NCI-H748 treated with DMSO at 0.1 percent for 48 hours (cell line): ENCODE data around the gene CELA3A.
A peak's percentile ranks its signal among the peaks of the same experiment; 100 is the strongest.
"Not testable (repeated sequence)": the region's sequence is repeated elsewhere in the genome, so short reads cannot be mapped to it uniquely, and the experiment has no call there.

ENCODE experiments used
- DNase-seq: peaks from one replicate; lab custom pipeline; 2025; lab: John Stamatoyannopoulos, UW

CELA3A gene, protein sequence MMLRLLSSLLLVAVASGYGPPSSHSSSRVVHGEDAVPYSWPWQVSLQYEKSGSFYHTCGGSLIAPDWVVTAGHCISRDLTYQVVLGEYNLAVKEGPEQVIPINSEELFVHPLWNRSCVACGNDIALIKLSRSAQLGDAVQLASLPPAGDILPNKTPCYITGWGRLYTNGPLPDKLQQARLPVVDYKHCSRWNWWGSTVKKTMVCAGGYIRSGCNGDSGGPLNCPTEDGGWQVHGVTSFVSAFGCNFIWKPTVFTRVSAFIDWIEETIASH

DNA sequence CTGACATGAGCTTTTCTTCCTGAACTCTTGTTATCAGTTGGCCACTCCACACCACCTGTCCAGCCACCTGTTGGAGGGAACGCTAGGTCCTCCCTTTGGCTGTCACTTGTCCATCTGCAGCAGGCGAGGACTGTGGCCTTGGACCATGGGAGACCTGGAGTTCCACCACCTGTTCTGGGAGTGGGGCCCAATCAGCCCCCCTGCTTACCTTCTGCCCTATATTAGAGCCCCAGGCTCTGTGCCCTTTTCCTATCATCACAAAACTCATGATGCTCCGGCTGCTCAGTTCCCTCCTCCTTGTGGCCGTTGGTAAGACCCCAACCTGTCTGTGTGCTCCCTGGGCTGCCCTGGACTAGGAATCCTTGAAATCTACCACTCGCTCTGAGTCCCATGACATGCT, at the start of gene CELA3A:
Gene CELA3A, plus strand, starts transcription at position 249 of the 400 bp plus-strand sequence. Its CDS starts 18 bp downstream, at position 267.
- DNase-seq = no peak

- no peak for DNase-seq
Measured at GRCh38 chr1:21952786-21953520, 48.5 kb upstream of the CELA3A start.

GRCh38 chr1:21955058-21955457, 46.4 kb upstream of the CELA3A start:
- DNase-seq = no peak

DNA sequence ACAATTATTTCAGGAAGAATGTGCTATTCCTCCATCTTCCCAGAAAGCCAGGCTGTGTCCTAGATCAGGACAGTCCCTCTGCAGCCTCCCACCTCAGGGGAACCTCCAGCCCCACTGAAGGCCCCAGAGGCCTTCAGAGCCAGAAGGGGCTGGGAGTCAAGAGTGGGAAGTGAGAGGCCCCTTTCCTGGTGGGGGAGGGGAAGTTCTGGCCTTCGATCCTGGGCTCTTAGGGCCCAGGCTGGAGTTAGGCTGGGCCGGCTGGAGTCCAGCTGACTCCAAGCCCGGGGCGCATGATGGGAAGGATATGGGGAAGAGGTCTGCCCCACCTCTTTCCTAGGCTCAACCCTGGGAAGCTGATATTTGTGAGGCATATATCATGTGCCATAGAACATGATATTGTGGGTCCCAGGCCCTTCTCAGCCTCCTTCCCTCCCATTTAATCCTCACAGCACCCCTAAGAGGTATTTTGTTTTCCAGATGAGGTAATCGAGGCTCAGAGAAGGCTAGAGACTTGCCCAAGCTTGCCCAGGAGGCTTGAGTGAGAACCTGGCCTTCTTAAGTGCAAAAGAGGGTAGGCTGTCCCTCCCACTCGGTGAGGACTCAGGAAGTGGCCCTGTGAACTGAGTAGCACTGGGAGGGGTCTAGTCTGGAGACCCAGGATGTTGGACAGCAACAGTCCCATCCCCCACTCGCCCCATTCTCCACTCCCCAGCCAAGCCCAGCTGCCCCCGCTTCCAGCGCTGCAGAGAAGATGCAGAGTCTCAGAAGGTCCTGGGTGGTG, 45.8 kb upstream of the CELA3A start:
- no peak for DNase-seq

- DNase-seq = no peak
Measured at GRCh38 chr1:21956720-21957552, 44.5 kb upstream of the CELA3A start.

DNA sequence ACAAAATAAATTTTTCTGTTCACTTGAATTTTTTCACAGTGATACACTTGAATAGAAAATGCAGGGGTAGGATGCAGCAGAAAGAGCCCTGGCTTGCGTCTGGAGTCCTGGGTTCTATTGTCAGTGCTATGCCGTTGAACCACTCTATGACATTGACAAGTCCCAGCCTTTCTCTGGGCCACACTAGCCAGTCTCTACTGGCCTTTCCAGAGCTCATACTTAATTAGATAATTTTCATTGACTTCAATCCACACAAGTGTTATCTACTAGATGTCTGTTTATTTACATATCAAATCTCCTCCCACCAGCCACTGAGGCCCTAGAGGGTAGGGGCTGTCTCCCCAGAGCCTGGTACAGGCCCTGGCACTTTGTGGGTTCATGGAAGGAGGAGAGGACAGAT, 40.1 kb upstream of the CELA3A start:
- DNase-seq = no peak

GRCh38 chr1:21961799-21962198, 39.7 kb upstream of the CELA3A start:
- DNase-seq = no peak

DNA sequence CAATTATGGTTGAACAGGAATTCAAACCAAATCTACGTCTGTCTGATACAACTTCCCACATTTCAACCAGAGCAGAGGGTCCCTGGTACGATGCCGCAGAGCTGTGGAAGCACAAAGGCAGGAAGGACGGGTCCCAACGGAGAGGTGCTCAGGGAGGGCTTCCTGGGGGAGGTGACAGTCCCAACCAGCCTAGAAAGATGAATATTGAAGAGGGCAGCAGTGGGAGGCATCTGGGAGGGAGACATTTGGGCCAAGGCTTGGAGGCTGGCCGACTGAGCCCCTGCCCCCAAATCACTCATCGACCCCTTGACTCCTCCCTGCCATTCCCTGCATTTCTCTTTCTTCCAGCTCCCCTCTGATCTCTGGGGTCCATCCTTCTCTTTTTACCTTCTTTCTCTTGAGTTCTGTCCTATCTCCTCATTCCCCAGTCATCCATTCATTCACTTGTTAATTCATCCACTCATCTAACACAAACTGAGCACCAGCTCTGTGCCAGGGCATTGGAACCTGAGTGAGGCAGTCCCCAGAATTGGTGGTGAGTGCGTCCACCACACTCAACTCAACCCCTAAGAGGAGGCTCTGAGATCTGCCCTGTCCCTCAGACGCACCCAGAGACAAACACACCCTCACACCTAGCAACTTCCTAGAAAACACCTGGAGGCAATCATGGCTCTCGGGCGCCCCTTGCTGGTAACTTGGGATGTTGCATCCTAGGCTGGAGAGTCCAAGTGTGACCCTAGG, 37.8 kb upstream of the CELA3A start:
- peak; percentile 45 for DNase-seq

DNA sequence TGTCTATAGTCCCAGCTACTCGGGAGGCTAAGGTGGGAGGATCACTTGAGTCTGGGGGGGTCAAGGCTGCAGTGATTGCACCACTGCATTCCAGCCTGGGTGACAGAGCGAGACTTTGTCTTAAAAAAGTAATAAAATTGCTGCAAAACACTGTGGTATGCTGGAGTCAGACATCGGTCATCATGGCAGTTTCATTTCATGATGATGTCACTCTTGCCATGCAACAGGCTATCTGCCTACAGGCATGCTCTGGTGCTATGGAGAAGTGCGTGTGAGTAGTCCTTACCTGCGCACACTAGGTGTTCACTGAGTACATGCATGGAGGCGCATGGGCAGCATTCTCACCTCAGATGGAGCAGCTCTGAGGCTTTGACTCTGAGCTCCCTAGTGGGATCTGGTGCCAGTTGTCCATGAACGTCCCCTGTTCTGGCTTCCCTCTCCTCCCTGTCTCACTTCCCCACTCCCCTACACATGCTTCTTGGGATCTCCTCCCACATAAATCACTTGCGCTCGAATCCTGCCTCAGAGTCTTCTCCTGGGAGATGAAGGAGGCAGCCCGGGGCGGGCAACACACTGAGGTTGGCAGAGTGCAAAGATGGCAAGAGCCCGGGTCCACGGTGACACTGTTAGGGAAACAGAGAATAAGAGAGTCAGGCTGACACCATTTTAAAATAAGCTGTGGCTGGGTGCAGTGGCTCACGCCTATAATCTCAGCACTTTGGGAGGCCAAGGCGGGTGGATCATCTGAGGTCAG, 35.0 kb upstream of the CELA3A start:
- DNase-seq = no peak

DNA sequence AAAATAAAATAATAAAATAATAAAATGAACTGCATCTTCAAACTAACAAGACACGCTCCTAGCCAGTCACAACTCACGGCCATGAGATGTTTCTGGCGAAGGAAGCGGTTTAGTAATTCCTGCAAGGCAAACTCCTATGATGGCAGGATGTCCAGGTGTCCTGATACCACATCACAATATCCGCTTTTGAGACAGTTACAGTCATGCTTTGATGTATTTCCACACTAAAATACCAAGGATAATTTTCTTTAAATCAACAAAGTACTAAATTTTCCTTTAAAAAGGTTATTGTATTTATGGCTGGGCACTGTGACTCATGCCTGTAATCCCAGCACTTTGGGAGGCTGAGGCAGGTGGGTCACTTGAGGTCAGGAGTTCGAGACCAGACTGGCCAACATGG, 34.2 kb upstream of the CELA3A start:
- DNase-seq = not testable (repeated sequence)

GRCh38 chr1:21969066-21969465, 32.4 kb upstream of the CELA3A start:
- DNase-seq = not testable (repeated sequence)

DNA sequence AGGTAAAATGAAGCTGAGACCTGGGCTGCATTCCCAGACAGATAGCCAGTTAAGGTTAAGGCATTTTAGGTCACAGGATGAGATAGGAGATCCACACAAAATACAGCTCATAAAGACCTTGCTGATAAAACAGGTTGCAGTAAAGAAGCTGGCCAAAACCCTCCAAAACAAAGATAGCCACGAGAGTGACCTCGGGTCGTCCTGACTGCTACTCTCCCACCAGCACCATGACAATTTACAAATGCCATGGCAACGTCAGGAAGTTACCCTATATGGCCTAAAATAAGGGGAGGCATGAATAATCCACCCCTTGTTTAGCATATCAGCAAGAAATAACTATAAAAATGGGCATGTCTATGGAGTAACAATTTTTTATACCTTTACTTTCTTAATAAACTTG, 30.9 kb upstream of the CELA3A start:
- not testable (repeated sequence) for DNase-seq

DNA sequence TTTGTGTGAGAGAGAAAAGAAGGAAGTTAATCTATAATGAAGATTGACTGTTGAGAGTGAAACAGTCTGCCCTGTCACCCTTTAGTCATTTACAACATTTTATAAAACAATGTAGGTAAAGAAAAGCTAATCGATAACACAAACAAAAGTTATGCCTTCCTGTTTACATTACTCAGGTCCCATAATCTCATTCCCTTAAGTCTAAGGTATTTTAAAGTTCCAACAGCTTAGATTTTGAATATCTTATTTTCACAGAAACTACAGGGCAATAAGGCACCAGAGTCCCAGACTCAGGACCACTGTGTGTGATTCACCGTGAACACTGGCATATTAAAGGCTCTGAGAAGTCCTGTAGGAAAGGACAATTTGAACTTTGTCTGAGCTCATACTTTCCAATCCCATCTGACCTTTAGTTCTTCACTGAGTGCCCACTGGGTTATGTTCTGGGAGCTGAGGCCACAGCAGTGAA, 28.4 kb upstream of the CELA3A start:
- DNase-seq = not testable (repeated sequence)

GRCh38 chr1:21973948-21974347, 27.5 kb upstream of the CELA3A start:
- DNase-seq = not testable (repeated sequence)

DNA sequence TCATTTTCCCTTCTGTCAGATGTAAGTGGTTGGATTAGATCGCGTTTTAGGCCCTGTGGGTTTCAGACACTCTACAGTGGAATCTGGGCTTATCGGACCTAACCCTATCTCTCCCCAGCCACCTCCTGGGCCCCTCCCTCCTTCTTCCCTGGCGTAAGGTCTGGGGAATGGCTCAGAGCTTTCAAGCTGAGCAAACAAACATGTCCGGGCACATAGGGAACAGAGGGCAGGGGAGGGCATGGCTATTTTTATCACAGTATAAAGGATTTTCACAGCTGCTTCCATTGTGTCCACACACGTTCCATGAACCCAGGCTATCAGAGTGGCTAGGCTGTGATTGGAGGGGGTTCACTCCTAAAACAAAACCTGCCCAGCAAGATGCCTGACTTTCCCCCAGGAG, 26.8 kb upstream of the CELA3A start:
- DNase-seq = peak; percentile 1

DNA sequence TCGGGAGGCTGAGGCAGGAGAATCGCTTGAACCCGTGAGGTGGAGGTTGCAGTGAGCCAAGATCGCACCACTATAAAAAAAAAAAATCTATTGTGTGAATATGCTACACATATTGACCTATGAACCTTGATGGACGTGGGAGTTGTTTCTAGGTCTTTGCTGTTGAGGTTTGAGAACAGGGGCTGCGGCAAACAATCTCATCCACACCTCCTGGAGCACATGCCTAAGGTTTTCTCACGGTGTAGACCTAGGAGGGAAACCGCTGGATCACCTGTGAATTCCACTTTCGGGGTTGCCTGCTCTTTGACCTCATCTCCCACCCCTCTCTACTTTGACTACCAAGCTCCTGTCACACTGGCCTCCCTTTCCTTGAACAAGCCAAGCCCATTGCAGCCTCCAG, 26.2 kb upstream of the CELA3A start:
- DNase-seq = not testable (repeated sequence)

DNA sequence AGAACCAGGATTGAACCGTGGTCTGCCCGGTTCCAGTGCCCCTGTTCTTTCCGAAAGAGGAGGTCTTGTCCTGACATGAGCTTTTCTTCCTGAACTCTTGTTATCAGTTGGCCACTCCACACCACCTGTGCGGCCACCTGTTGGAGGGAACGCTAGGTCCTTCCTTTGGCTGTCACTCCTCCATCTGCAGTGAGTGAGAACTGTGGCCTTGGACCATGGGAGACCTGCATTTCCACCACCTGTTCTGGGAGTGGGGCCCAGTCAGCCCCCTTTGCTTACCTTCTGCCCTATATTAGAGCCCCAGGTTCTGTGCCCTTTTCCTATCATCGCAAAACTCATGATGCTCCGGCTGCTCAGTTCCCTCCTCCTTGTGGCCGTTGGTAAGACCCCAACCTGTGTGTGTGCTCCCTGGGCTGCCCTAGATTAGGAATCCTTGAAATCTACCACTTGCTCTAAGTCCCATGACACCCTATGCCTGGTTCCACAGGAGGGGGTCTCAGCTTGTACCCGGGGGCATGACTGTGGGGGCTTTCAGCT, 24.7 kb upstream of the CELA3A start, which contains the start of gene CELA3B:
Gene CELA3B, plus strand, starts transcription at position 320 of the 537 bp plus-strand sequence. Its CDS starts 18 bp downstream, at position 338.
- not testable (repeated sequence) for DNase-seq

DNA sequence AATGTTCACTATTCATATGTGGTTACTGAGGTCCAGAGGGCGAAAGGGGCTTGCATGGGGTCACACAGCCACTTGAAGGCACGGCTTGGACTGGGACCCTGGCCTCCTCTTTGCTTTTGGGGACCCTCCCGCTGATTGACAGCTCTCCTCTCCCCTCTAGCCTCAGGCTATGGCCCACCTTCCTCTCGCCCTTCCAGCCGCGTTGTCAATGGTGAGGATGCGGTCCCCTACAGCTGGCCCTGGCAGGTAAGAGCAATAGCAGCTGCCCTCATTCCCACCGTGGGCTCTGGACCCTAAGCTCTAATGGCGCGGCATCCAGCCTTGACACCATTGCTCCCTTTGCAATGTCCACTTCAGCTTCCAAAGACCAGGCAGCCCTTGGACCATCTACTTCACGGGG, 23.2 kb upstream of the CELA3A start:
- DNase-seq = not testable (repeated sequence)

DNA sequence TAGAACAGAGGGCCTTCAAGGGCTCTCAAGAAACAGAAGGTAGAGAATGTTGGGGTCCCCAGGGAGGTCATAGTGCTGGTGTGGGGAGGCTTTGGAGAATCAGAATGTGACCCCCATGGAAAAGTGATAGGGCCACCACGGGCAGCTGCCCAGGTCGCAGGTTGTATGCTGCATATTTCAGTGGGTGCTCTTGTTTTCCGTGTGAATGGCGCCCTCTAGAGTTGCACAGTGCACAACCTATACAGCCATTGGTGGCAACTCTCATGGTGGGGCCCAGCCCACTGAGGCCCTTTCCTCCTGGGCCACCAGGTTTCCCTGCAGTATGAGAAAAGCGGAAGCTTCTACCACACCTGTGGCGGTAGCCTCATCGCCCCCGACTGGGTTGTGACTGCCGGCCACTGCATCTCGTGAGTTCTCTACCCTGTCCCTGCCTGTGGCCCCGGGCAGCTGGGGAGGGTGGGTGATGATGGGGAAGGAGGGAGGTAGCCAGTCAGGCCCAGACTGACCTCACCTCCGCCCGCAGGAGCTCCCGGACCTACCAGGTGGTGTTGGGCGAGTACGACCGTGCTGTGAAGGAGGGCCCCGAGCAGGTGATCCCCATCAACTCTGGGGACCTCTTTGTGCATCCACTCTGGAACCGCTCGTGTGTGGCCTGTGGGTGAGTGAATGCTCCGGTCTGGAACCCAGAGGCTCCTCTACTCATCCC, 20.8 kb upstream of the CELA3A start:
- DNase-seq = not testable (repeated sequence)
